HEK293 (cell line): ENCODE results near the gene PADI3.

ENCODE experiments used
- CTCF ChIA-PET: fragments of 350-600 bp; formaldehyde crosslinking; extraction: SDS; loops from one replicate; lab custom pipeline; 2021; ENCODE audit warnings: antibody characterized with exemption; lab: Yijun Ruan, JAX
- POLR2A ChIA-PET: fragments of 300-600 bp; formaldehyde crosslinking; extraction: SDS; loops from one replicate; lab custom pipeline; 2020; ENCODE audit warnings: antibody characterized with exemption, inconsistent platforms; lab: Yijun Ruan, JAX
- H3K27ac ChIP-seq: fragments of 200-500 bp; sonication (Bioruptor generic); 2 replicates; pipeline ENCODE4 v1.5.1; 2014; ENCODE audit warnings: low read depth, low read length, control low read depth, inconsistent platforms; ENCODE audit errors: extremely low read depth
- H3K36me3 ChIP-seq, 2 experiments: fragments of 200-500 bp in 1 of 2; sonication (Bioruptor generic) in 1 of 2; 1 replicate in 1 of 2; 2 replicates in 1 of 2; pipeline ENCODE4 v1.5.1; 2014 to 2017; ENCODE audit warnings: inconsistent platforms in 2 of 2, low read length in 2 of 2; ENCODE audit not compliant: control insufficient read depth in 2 of 2, insufficient read depth in 1 of 2
- H3K4me1 ChIP-seq: fragments of 200-500 bp; sonication (Bioruptor generic); 2 replicates; pipeline ENCODE4 v1.5.1; 2014; ENCODE audit warnings: mild to moderate bottlenecking, low read length, inconsistent platforms; ENCODE audit not compliant: control insufficient read depth, insufficient read depth
- H3K4me3 ChIP-seq: 2 replicates; pipeline ENCODE4 v1.5.1; 2011; ENCODE audit warnings: low read depth, mild to moderate bottlenecking, control low read depth, low read length, moderate library complexity
- H3K9me3 ChIP-seq: fragments of 200-500 bp; sonication (Bioruptor generic); 2 replicates; pipeline ENCODE4 v1.5.1; 2014; ENCODE audit warnings: low read depth, low read length, inconsistent platforms; ENCODE audit not compliant: control insufficient read depth, insufficient read depth
- EGR2 ChIP-seq: fragments of 450-650 bp; formaldehyde crosslinking; IDR thresholded peaks from 2 replicates; pipeline ENCODE4 v1.5.1; 2016; ENCODE audit warnings: low read depth, missing biosample characterization, missing genetic modification characterization
- GLIS1 ChIP-seq: fragments of 450-650 bp; formaldehyde crosslinking; IDR thresholded peaks from 2 replicates; pipeline ENCODE4 v1.5.1; 2016; ENCODE audit warnings: missing biosample characterization, missing genetic modification characterization
- HOXA7 ChIP-seq: sonication (generic); formaldehyde crosslinking; IDR thresholded peaks from 2 replicates; pipeline ENCODE4 v1.8.1; 2022; ENCODE audit warnings: missing genetic modification reagents, borderline replicate concordance
- REST ChIP-seq: fragments of 450-650 bp; formaldehyde crosslinking; IDR thresholded peaks from 2 replicates; pipeline ENCODE4 v1.5.1; 2016; ENCODE audit warnings: missing biosample characterization, missing genetic modification characterization
- ZBTB8A ChIP-seq: fragments of 450-650 bp; formaldehyde crosslinking; IDR thresholded peaks from 2 replicates; pipeline ENCODE4 v1.5.1; 2016; ENCODE audit warnings: missing biosample characterization, missing genetic modification characterization
- ZFHX2 ChIP-seq: fragments of 450-650 bp; formaldehyde crosslinking; conservative IDR thresholded peaks from 2 replicates; pipeline ENCODE4 v1.5.1; 2016; ENCODE audit warnings: missing biosample characterization, missing genetic modification characterization
- ZIC2 ChIP-seq: fragments of 450-650 bp; formaldehyde crosslinking; IDR thresholded peaks from 2 replicates; pipeline ENCODE4 v1.5.1; 2016; ENCODE audit warnings: missing biosample characterization, missing genetic modification characterization
- ZNF146 ChIP-seq: fragments of 450-650 bp; formaldehyde crosslinking; IDR thresholded peaks from 2 replicates; pipeline ENCODE4 v1.5.1; 2016; ENCODE audit warnings: missing biosample characterization, missing genetic modification characterization
- ZNF202 ChIP-seq: fragments of 450-650 bp; formaldehyde crosslinking; IDR thresholded peaks from 2 replicates; pipeline ENCODE4 v1.5.1; 2016; ENCODE audit warnings: missing biosample characterization, missing genetic modification characterization, borderline replicate concordance
- ZNF211 ChIP-seq: fragments of 450-650 bp; formaldehyde crosslinking; IDR thresholded peaks from 2 replicates; pipeline ENCODE4 v1.5.1; 2016; ENCODE audit warnings: low read depth, missing biosample characterization, missing genetic modification characterization
- ZNF324 ChIP-seq: fragments of 450-650 bp; formaldehyde crosslinking; IDR thresholded peaks from 2 replicates; pipeline ENCODE4 v1.5.1; 2016; ENCODE audit warnings: missing biosample characterization, missing genetic modification characterization
- ZNF704 ChIP-seq: fragments of 450-650 bp; formaldehyde crosslinking; IDR thresholded peaks from 2 replicates; pipeline ENCODE4 v1.5.1; 2016; ENCODE audit warnings: missing biosample characterization, missing genetic modification characterization
- ZNF76 ChIP-seq: fragments of 450-650 bp; formaldehyde crosslinking; IDR thresholded peaks from 2 replicates; pipeline ENCODE4; 2016; ENCODE audit warnings: low read depth, missing biosample characterization, missing genetic modification characterization, borderline replicate concordance
- TF ChIP-seq, protein P1 (sequence below): fragments of 450-650 bp; formaldehyde crosslinking; IDR thresholded peaks from 2 replicates; pipeline ENCODE4; 2016; ENCODE audit warnings: missing biosample characterization, missing genetic modification characterization

The PADI3 gene

DNA sequence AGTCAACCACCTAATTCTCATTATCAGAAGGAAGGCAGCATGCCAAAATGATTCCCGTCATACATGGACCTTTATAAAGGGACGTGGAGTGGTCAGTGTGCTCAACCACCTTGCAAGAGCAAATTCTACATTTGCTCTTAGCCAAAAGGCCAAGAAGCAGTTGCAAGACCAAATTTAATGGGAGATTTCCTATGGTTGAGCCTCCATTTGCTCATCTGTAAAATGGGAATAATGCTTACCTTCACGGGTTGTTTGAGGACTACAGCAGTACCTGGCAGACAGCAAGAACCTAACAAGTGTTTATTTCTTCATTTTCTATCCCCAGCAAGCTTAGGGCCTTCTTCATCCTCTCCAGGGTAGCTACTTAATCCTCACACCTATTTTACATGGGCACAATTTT is 41.7 kb downstream of the PADI3 start (continued):
- TF ChIP-seq ZNF704 (tag by site-specific recombination): no peak
- TF ChIP-seq, protein P1, sequence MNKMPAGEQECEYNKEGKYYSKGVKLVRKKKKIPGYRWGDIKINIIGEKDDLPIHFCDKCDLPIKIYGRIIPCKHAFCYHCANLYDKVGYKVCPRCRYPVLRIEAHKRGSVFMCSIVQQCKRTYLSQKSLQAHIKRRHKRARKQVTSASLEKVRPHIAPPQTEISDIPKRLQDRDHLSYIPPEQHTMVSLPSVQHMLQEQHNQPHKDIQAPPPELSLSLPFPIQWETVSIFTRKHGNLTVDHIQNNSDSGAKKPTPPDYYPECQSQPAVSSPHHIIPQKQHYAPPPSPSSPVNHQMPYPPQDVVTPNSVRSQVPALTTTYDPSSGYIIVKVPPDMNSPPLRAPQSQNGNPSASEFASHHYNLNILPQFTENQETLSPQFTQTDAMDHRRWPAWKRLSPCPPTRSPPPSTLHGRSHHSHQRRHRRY (tag by site-specific recombination): no peak
- TF ChIP-seq ZNF202 (tag by site-specific recombination): no peak
- no peak for TF ChIP-seq ZNF324 (tag by site-specific recombination)
- no peak for TF ChIP-seq ZBTB8A (tag by site-specific recombination)
- no peak for TF ChIP-seq ZNF76 (tag by site-specific recombination)

DNA sequence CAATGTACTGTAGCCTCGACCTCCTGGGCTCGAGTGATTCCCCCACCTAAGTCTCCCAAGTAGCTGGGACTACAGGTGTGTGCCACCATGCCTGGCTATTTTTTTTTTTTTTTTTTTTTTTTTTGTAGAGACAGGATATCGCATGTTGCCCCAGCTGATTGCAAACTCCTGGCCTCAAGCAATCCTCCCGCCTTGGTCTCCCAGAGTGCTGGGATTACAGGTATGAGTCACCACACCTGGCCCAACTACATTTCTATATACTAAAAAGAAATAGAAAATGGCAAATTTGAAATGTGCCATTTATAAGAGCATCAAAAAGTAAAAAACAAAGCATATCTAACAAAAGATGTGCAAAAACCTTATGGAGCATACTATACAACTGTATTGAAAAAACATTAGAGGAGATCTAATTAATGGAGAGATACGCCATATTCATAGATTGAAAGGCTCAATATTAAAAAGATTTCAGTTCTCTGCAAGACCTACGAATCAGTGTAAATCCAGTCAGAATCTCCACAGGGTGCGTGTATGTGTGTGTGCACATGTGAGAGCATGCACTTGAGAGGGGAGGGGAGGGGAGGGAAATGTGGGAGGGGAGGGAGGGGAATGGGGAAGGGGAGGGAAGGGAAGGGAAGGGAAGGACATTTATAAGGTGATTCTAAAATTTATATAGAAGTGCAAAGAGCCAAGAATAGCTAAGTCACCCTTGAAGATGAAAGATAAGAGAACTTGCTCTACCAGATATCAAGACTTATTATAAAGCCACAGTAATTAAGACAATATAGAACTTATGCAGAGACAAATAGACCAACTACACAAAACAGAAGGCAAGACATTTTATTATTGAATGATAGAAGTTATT is 43.6 kb downstream of the PADI3 start:
- no peaks in the 10 kb centered on the region for H3K36me3 ChIP-seq
- ChIA-PET POLR2A (no interaction called here), CTCF (no interaction called here)
- no peaks in the 10 kb centered on the region for H3K9me3 ChIP-seq
- TF ChIP-seq REST (no peak), GLIS1 (tag by site-specific recombination) (0 out of 2 replicates have a peak, but pooled peaks have one; percentile 10)
- peaks cover 3% of the 10 kb centered on the region; the same call in 1 of the 2 replicates for H3K4me1 ChIP-seq
- H3K27ac ChIP-seq: no peak overlapping the region
- H3K4me3 ChIP-seq: no peak overlapping the region

DNA sequence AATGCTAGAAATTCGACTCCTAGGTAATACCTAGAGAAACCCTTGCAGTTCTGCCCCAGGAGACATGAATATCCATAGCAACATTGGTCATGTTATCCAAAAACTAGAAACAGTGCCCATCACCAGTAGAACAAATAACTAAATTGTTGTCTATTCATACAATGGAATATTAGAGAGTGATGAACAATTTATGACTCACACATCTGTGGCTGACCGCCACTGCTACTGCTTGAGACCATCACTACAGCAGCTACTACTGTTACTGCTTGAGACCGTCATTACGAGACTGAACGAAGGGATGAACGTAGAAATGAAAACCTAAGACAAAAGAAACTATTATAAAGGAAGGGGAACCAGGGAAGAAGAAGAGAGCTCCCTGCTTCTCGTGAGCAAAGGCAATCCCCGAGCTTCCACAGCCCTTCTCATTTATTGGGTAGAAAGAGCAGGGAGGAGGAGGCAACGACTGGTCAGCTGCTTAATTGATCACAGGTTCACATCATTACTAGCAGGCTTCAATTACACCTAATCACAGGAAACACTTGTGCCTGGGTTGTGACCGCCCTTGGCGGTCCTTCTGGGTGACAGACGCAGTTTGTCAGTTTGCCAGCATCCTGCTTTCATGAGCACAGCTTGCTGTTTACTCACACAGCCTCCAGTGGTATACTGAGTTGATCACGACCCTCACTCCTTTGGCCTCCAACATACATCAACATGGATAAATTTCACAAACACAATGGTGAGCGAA is 45.0 kb downstream of the PADI3 start:
- ChIA-PET CTCF (interaction anchor here (0.6 to 1.4 kb wide), 3 partner anchors 19 to 109 kb away, joined by 3 to 4 read pairs (median 3); no protein-coding TSS in a partner anchor), POLR2A (no interaction called here)
- H3K4me3 ChIP-seq: no peak overlapping the region
- no peak overlapping the region for H3K27ac ChIP-seq
- H3K9me3 ChIP-seq: no peaks in the 10 kb centered on the region
- TF ChIP-seq ZNF146 (tag by site-specific recombination) (peak; percentile 47; the same call in 1 of the 2 replicates), ZIC2 (no peak)
- peaks cover 3% of the 10 kb centered on the region; the same call in 1 of the 2 replicates for H3K4me1 ChIP-seq
- no peaks in the 10 kb centered on the region for H3K36me3 ChIP-seq

GRCh38 chr1:17295292-17295691 is 46.4 kb downstream of the PADI3 start:
- Histone ChIP-seq H3K27ac (no peak overlapping the region), H3K4me1 (no peaks in the 10 kb centered on the region), H3K4me3 (no peak overlapping the region), H3K9me3 (no peaks in the 10 kb centered on the region), H3K36me3 (no peaks in the 10 kb centered on the region)
- CTCF ChIA-PET: no interaction called here
- POLR2A ChIA-PET: interaction anchor here (0.5 kb wide), 1 partner anchor 16 kb away, joined by 3 read pairs; no protein-coding TSS in a partner anchor
- TF ChIP-seq ZFHX2 (tag by site-specific recombination) (peak; percentile 87), ZNF211 (tag by site-specific recombination) (no peak), HOXA7 (CRISPR knock-in tag) (no peak), ZIC2 (peak; percentile 71; the same call in 1 of the 2 replicates), EGR2 (peak; percentile 83)
